Non-pigmented ciliary epithelial cell (primary cell): ENCODE measurements around the gene ZFP36L1.

Experiments used
- DNase-seq: peaks from one replicate; pipeline ENCODE4 v3.0.0-alpha.2; 2010; ENCODE audit warnings: low read depth

ZFP36L1 gene

GRCh38 chr14:68762953-68763764 is 29.7 kb downstream of the ZFP36L1 start:
- no peak for DNase-seq

- no peak for DNase-seq
Measured at GRCh38 chr14:68761391-68761790, 31.5 kb downstream of the ZFP36L1 start.

- DNase-seq, result no peak
Measured at GRCh38 chr14:68760761-68761160, 32.1 kb downstream of the ZFP36L1 start.

GRCh38 chr14:68759937-68760336 is 32.9 kb downstream of the ZFP36L1 start:
- no peak for DNase-seq

GRCh38 chr14:68759017-68759560 is 33.8 kb downstream of the ZFP36L1 start:
- DNase-seq, result no peak

GRCh38 chr14:68758301-68758700 is 34.6 kb downstream of the ZFP36L1 start:
- no peak for DNase-seq

GRCh38 chr14:68757618-68758081 is 35.2 kb downstream of the ZFP36L1 start:
- DNase-seq, result no peak

- DNase-seq, result no peak
Measured at GRCh38 chr14:68756734-68757133, 36.1 kb downstream of the ZFP36L1 start.

GRCh38 chr14:68756000-68756481 is 36.8 kb downstream of the ZFP36L1 start:
- DNase-seq, result no peak

- no peak for DNase-seq
Measured at GRCh38 chr14:68755016-68755353, 37.9 kb downstream of the ZFP36L1 start.

GRCh38 chr14:68753690-68754089 is 39.2 kb downstream of the ZFP36L1 start:
- DNase-seq, result no peak

- DNase-seq, result no peak
Measured at GRCh38 chr14:68752271-68753006, 40.4 kb downstream of the ZFP36L1 start.

- no peak for DNase-seq
Measured at GRCh38 chr14:68749487-68750475, 43.1 kb downstream of the ZFP36L1 start.

GRCh38 chr14:68748691-68749090 is 44.2 kb downstream of the ZFP36L1 start:
- no peak for DNase-seq

- DNase-seq, result no peak
Measured at GRCh38 chr14:68748260-68748659, 44.6 kb downstream of the ZFP36L1 start.

- no peak for DNase-seq
Measured at GRCh38 chr14:68747393-68747792, 45.5 kb downstream of the ZFP36L1 start.

- DNase-seq, result no peak
Measured at GRCh38 chr14:68744613-68745012, 48.3 kb downstream of the ZFP36L1 start.

GRCh38 chr14:68741839-68742470 is 50.9 kb downstream of the ZFP36L1 start:
- DNase-seq, result no peak

GRCh38 chr14:68741477-68741791 is 51.4 kb downstream of the ZFP36L1 start:
- no peak for DNase-seq

GRCh38 chr14:68740788-68741476 is 51.9 kb downstream of the ZFP36L1 start:
- DNase-seq, result no peak

- DNase-seq, result no peak
Measured at GRCh38 chr14:68739701-68740100, 53.2 kb downstream of the ZFP36L1 start.
